HG02970 (cell line): ENCODE data around the gene NAA25.

Experiments used
- ATAC-seq: cut with Tn5 transposase; IDR thresholded peaks from one replicate; pipeline ENCODE4 v1.9.1; 2021; ENCODE audit warnings: mild to moderate bottlenecking, moderate library complexity, moderate number of reproducible peaks; ENCODE audit not compliant: unreplicated experiment, low FRiP score

NAA25 gene

DNA sequence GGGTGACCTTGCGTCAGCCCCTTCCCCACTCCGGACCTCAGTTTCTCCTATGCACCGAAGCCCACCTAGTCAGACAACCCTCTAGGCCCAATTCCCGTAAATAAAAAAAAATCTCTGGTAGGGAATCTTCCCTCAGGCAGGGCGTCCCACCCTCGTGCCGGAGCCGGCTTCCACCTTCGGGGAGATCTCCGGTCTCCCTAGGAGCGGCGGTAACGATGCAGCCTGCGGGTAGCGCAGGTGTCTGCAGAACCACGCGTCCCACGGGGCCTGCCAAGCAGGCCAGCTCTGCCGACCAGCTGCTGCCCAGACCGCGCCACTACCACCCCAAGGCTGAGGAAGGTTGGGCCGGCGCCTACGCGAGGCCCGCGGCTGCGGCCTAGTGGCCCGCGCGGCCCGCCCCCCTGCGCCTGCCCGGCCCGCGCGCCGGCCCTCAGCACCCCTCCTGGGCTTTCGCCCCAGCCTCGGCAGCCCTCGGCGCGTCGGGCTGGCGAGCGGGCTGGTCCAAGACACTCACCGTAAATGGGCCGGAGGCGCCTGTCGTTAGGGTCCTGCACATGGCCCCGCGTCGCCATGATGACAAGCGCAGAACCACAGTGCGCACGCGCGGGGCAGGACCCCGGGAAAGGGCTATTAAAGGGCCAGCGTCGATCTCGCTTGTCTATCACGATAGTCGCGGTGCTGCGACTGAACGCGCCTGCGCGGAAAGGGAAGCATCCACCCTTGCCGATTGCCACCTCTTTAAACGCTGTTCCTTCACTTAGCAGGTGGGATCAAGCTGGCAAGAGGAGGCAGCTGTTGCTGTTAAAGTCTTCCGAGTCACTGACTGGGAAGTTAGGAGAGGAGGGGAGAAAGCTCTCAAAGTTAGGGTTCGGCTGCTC lies at the start of gene NAA25:
Gene NAA25, minus strand, starts transcription at position 582 of the 878 bp plus-strand sequence. Its CDS starts 10 bp downstream, at position 572.
- peak; percentile 72 for ATAC-seq

DNA sequence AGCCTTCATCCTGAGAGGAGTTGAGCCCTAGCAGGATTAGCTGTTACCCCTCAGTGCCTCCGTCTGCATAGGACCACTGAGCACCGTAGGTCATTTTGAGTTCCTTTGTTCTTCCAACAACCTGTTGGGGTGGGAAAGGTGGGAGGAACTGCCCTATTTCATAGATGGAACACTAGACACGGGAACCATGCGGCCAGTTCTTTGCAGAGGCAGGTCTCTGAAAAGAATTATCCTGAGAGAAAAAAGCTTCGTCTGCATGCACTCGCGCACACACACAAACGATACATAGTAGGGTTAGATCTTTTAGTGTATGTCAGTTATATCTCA lies 45.3 kb upstream of the NAA25 start:
- ATAC-seq = no peak

DNA sequence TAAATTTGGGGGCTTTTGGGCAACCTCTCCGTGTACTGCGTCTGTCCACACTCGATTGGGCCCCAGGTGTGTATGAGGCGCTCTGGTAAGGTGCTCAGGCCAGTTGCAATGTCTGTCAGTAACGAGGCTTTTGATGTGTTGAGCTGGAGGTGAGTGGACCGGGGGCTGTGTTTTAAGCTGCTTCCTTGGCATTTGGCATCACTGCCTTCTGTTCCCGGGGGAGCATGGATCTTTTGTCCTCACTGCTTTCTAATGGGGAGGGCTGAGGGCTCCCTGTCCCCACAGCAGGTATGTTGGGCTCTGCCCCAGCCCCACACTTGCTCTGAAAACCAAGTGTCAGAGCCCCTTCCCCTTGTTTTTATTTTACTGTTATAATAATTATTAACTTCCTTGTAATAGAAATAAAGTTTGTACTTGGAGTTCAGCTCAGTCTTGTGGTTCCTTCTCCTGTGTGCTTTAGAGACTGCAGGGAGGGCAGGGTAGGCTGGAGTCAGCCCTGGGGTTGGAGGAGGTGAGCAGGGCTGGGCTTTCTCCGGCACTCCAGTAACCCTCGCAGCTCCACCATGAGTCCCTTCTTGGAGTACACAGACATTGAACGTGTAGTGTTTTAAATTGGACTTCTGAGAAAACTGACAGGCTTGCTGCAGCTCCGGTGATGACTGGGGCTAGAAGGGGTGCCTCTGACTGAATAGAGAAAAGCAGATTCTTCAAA lies 44.8 kb upstream of the NAA25 start:
- ATAC-seq = no peak

DNA sequence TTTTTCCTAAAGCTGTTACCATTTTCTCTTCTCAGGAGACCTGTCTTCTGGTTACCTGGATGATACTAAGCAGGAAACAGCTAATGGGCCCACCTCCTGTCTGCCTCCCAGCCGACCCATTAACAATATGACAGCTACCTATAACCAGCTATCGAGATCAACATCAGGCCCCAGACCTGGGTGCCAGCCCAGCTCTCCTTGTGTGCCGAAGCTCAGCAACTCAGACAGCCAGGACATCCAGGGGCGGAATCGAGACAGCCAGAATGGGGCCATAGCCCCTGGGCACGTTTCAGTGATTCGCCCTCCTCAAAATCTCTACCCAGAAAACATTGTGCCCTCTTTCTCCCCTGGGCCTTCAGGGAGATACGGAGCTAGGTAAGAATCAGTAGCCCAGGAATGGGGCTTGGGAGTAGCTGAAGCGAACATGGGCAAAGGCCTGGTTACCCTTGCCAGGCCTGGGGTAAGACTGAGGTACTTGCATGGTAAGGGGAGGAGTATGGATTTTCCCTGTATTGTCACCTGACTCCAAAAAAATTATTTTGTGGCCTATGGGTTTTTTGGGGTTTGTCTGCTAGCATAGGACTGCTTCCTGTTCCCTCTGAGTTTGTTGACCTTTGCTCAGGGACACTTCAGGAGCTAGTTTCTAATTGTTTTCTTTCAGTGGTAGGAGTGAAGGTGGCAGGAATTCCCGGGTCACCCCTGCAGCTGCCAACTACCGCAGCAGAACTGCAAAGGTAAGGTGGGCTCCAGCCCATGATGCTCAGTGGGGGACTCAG lies 43.4 kb upstream of the NAA25 start:
- ATAC-seq = no peak

DNA sequence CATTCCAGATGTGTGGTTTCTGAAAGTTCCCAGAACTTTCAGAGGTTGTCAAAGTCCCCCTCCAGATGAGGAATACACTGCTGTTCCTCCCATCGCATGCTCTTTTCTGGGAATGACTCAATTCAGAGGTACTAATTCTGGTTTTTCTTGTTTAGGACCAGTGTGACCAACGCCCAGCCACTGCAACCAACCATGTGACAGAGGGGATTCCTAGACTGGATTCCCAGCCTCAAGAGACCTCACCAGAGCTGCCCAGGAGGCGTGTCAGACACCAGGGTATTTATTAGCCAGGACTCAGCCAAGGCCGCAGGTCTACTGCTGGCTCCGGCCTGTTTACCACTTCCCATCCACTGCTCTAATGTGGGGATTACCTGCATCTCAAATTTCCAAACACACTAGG lies 41.0 kb upstream of the NAA25 start:
- ATAC-seq = no peak

DNA sequence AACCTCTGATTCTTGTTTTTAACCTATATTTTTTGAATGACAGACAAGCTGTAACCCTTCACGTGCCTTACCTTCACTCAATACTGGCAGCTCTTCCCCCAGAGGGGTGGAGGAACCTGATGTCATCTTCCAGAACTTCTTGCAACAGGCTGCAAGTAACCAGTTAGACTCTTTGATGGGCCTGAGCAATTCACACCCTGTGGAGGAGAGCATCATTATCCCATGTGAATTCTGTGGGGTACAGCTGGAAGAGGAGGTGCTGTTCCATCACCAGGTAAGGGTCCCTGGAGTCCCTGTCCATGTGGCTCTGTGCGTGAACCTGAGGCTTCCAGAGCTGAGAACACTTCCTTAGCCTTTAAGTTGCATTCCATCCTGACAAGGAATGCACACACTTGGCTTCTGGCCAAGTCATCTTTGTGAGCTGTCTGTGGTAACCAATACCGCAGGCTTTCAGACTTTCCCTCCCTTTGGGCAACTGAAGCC lies 39.5 kb upstream of the NAA25 start:
- ATAC-seq = no peak

DNA sequence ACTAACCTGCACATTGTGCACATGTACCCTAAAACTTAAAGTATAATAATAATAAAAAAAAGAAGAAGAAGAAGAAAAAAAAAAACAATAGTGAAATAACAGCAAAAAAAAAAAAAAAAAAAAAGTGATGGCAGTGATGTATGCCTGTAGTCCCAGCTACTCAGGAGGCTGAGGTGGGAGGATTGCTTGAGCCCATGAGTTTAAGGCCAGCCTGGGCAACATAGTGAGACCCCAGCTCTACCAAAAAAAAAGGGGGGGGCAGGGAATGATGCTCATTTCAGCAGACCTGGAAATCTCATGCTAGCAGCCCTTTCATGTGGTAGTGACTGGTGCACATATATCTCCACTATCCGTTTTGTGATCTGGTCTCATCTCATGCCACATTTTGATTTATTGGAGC lies 37.5 kb upstream of the NAA25 start:
- ATAC-seq = no peak

DNA sequence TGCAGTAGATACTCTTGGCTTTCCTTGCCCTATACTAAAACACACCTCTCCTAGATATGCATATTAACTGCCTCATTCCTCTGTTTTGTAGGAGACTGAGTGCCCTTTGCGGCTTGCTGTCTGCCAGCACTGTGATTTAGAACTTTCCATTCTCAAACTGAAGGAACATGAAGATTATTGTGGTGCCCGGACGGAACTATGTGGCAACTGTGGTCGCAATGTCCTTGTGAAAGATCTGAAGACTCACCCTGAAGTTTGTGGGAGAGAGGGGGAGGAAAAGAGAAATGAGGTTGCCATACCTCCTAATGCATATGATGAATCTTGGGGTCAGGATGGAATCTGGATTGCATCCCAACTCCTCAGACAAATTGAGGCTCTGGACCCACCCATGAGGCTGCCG lies 32.1 kb upstream of the NAA25 start:
- ATAC-seq = no peak

DNA sequence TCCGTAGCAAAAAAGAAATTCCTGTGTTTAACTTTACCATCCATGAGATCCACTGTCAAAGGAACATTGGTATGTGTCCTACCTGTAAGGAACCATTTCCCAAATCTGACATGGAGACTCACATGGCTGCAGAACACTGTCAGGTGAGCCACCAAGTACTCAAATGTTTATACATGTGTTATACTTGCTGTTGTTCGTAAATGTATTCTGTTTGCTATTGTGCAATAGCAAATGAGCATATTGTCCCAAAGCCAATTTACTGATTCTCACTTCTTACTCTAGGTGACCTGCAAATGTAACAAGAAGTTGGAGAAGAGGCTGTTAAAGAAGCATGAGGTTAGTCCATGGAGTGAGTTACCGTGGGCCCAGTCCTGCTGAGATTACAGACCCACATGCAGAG lies 26.1 kb upstream of the NAA25 start:
- ATAC-seq = no peak

DNA sequence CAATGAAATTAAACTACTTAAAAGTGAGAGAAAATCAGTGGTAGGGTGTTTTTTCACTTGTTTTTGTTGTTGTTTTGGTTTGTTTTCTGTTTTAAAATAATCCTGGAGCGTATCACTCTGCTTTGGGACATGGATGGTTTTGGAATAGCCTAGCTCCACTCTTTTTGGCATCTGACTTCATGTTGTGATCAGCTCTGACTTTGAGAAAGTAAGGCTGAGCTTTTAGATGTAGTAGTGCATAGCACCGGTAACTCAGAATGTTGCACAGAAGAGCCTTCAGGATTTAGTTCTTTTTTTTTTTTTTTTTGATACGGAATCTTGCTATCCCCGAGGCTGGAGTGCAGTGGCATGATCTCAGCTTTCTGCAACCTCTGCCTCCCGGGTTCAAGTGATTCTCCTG lies 24.8 kb upstream of the NAA25 start:
- ATAC-seq = no peak

DNA sequence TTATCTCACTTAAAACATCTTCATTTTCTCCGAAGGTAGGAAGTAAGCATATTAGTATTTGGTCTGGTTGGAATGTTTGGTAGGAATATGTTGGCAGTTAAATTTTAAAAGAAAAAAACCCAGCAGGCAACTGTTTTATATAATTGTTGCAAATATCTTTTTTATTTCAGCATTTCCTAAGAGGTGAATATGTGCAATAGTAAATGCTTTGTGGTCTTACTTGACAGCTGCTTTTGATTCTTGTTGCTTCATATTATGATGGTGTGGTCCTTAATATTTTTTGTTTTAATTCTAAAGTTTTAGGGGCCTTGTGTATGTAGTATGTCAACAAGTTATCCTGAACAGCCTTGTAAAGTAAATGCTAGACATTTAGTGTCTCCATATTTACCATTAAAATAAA lies 23.1 kb upstream of the NAA25 start:
- no peak for ATAC-seq

DNA sequence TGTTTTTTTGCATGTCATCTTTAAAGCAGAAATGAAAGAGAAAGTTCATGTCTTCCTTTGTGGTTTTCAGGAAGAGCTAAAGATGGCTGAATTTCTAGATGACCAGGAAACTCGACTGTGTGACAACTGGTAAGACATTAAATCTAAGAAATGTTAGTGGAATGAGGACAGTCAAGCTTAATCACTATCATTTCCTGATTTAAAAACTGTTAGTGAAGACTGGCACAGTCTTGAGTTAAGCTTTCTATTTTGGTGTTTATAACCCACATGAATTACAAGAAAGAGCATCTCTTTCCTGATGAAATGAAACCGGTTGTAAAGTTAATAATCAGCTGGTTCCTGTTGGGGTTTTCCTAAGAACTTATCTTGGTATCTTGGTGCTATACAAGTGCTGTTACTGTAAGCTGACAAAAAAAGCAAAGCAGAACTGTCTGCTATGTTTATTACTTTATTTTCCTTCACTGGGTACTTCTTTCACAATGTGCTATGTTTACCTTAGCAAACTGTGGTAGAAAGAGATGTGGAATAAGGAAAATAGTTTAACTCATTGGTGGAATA lies 21.9 kb upstream of the NAA25 start:
- peak; percentile 51 for ATAC-seq

DNA sequence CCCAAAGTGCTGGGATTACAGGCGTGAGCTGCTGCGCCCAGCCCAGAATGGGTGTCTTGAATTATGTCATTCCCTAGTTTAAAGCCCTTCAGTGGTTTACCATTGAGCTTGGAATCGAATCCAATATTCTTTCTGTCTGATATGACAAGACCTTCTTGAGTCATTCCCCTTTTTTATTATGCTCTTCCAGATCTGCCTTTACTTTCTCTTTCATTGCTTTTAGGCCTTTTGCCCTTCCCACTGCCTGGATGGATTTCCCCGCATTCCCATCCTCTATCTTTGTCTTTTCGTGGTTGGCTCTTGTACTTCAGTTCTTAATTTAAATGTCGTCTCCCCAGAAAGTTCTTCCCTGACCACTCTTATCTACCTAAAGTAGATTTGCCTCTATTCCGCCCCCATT lies 18.3 kb upstream of the NAA25 start:
- no peak for ATAC-seq

DNA sequence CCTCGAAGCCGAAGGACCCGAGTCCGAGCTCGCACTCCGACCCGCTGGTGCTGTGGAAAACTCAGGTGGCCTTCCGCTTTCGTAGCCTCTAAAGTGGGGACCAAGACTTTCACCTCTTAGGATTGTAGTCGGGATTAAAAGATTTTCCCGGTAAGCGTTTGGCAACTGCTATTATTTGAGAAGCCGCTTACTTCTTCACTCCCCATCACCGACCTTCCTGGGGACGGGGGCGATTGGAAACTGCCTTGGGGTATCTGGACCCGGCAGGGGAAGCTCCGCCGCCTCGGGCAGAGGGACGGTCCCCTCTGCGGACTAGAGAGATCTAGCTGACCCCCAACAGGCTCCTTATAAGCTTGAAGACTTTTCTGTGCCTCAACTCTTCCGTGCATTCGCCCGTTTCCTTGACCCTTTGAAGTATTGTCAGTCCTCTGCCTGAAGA lies 17.4 kb upstream of the NAA25 start:
- ATAC-seq = no peak

DNA sequence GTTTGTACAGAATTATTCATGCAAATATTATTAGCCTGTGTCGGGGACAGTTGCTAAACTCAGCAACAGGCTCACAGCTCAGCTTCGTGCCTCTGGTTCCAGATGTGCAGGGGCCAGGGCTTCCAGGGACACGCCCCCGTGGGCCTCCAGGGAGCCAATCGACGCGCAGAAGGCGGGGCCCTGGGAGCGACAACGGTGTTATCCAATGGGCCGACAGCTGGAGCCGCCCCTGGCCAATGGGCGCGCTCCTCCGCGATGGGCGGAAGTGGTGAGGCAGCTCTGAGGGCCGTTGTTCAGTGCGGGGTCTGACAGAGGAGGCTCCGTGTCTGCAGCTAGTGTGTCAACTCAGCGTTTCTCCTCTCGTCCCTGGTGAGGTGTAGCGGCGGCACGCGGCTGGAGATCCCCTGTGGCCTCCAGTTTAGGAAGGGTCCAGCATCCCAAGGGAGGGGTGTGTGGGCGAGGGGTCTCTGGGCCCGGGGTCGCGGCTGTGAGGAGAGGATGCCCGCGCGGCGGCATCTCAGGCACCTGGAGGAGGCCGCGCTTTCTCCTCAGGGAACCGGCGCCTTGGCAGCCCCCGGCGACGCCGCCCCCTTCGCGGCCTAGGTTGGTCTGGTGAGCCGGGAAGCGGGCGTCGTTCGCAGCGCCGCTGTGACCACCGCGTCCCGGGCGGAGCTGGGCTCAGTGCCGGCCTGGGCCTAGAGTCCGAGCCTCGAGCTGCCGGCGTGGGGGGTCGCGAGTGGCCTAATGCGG lies 16.8 kb upstream of the NAA25 start, which contains the start of gene TRAFD1:
Gene TRAFD1, plus strand, starts transcription at position 311 of the 750 bp plus-strand sequence. CDS start 4,963 bp downstream, outside the sequence.
- peak; percentile 93 for ATAC-seq

DNA sequence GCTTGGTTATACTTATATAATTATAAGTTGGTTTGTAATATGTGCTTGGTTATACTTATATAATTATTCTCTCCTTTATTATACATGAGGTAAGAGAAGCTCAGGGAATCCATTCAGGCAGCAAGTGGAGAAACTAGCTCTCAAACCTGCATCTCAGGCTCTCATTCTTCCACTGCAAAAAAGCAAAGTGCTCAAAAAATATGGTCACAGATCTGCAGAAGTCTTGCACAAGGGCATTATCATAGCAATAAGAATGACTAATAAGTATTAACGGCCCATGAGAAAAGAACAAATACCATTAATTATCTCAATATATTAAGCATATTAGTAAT lies 16.3 kb upstream of the NAA25 start:
- no peak for ATAC-seq

DNA sequence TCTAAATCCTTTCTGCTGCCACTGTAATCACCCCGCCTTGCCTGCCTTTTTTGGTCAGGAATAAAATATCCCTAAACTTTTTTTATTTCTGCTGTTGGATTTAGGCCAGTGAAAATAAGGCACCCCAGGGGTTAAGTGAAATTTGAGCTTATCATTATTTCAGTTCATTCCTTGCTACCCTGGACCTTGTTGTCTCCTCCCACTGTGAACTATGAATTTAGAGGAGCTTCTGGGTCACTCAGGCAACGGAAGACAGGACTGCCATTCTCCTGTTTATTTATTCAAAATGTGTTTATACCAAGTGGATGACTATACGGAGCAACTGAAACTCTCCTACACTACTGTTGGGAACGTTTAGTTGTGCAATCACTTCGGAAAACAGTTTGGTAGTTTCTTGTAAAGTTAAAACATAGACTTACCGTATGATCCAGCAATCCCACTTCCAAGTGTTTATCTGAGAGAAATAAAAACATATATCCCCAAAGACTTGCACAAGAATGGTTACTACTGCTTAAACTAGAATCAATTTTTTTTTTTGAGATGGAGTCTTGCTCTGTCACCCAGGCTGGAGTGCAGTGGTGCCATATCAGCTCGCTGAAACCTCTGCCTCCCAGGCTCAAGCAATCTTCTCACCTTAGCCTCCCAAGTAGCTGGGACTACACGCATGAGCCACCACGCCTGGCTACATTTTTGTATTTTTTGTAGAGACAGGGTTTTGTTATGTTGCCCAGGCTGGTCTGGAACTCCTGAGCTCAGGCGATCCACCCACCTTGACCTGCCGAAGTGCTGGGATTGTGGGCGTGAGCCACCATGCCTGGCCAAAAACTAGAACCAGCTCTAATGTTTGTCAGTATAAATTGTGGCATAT lies 14.5 kb upstream of the NAA25 start:
- no peak for ATAC-seq

DNA sequence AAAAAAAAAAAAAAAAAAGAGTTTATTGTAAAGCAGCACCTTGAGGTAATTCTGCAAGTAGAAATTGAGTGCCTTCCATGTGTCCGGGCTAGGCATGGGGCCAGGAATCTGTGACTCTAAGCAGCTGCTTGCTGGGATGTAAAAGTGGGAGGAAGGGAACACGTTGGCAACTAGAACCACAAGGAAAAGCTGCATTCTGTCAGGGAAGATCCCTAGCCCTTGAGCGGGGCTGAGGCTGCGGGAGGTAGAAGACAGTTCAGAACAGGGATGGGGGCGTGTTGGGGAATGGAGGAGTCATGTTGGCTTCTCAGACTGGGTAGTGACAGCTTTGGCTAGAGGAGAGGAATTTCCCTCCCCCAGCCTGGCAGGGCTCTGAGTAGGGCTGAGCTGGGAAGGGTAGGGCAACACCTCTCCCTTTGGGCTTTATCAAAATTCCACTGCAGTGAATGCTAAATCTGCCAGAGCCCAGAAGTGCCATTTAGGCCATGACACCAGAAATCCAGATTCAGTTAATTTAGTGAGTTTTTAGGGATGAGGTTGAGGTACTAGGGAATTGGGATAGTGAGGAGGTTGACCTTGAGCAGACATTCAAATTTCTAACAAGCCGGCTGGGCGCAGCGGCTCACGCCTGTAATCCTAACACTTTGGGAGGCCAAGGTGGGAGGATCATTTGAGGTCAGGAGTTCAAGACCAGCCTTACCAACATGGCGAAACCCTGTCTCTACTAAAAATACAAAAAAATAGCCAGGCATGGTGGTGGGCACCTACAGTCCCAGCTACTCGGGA lies 13.4 kb upstream of the NAA25 start:
- ATAC-seq = no peak
